K562 (cell line): ENCODE data around the gene TLN1. TPM values are rescaled to one million over a fixed set of nuclear protein-coding genes. Genes with fewer than 3 reads are reported as not detected.

Source experiments
- CCNT2 ChIP-seq: IDR thresholded peaks from 2 replicates; pipeline ENCODE4 v1.6.1; 2011; ENCODE audit warnings: borderline replicate concordance, low read depth, mild to moderate bottlenecking, moderate library complexity, mixed read lengths, low read length; ENCODE audit not compliant: insufficient read length; ENCODE audit errors: extremely low read depth
- CUX1 ChIP-seq: fragments of 200-800 bp; sonication (Bioruptor generic); IDR thresholded peaks from 2 replicates; pipeline ENCODE4 v1.6.1; 2016; ENCODE audit warnings: missing genetic modification characterization, missing compliant biosample characterization
- FOSL1 ChIP-seq: fragments of 200-800 bp; sonication (Bioruptor generic); conservative IDR thresholded peaks from 2 replicates; pipeline ENCODE4 v1.6.1; 2016; ENCODE audit warnings: missing genetic modification characterization, missing compliant biosample characterization
- RERE ChIP-seq: sonication (generic); formaldehyde crosslinking; IDR thresholded peaks from 2 replicates; pipeline ENCODE4 v1.8.0; 2023; ENCODE audit warnings: missing genetic modification reagents, mild to moderate bottlenecking, borderline replicate concordance
- RFX5 ChIP-seq: IDR thresholded peaks from 2 replicates; pipeline ENCODE4 v1.6.1; 2011; ENCODE audit warnings: low read depth, mild to moderate bottlenecking, improper control_type of control experiment, low read length
- TCF15 ChIP-seq: fragments of 250-450 bp; sonication (Bioruptor Pico); IDR thresholded peaks from 2 replicates; pipeline ENCODE4 v1.8.0; 2022; ENCODE audit warnings: moderate library complexity, mild to moderate bottlenecking, inconsistent platforms
- XRCC3 ChIP-seq: fragments of 450-650 bp; IDR thresholded peaks from 2 replicates; pipeline ENCODE4 v1.6.1; 2017; ENCODE audit warnings: mild to moderate bottlenecking, moderate library complexity
- ZKSCAN1 ChIP-seq: fragments of 150-350 bp; IDR thresholded peaks from 2 replicates; pipeline ENCODE4 v1.6.1; 2016; ENCODE audit warnings: low read depth, low read length
- ZNF253 ChIP-seq: fragments of 250-450 bp; sonication (Bioruptor Pico); conservative IDR thresholded peaks from 2 replicates; pipeline ENCODE4 v1.6.1; 2021; ENCODE audit warnings: mild to moderate bottlenecking
- ZNF830 ChIP-seq: fragments of 250-450 bp; sonication (Bioruptor Pico); IDR thresholded peaks from 2 replicates; pipeline ENCODE4 v1.5.0; 2021; ENCODE audit warnings: mild to moderate bottlenecking
- polyA plus RNA-seq, 8 experiments: library from polyadenylated mRNA; depleted of rRNA in 4 of 8; stranded (reverse) in 5 of 8; unstranded in 3 of 8; fragments of >200 nt; fragmentation: Nextera tagmentation in 2 of 8; fragmentation: Illumina TruSeq in 1 of 8; extraction: Ambion mirVana in 2 of 8; extraction: Trizol in 1 of 8; gene quantifications; 2 replicates each; pipeline versions ENCODE4 v1.2.1 to v1.2.3, GENCODE V29; 2011 to 2014; ENCODE audit warnings: inconsistent platforms in 1 of 8, missing spikeins in 1 of 8
- total RNA-seq, 7 experiments: library from RNA; depleted of rRNA in 6 of 7; stranded (reverse); fragments of >200 nt in 6 of 7; fragmentation: Illumina TruSeq in 2 of 7; extraction: Trizol in 2 of 7; gene quantifications; 2 replicates each; pipeline versions ENCODE4 v1.2.1 to v1.2.3, GENCODE V29; 2011 to 2021; ENCODE audit warnings: low replicate concordance in 1 of 7
- TF ChIP-seq, protein P1 (sequence below): conservative IDR thresholded peaks from 2 replicates; pipeline ENCODE4 v1.6.1; 2011; ENCODE audit warnings: low read depth, mild to moderate bottlenecking, low read length; ENCODE audit not compliant: control insufficient read depth
- TF ChIP-seq, protein P2 (sequence below): sonication (generic); formaldehyde crosslinking; IDR thresholded peaks from 2 replicates; pipeline ENCODE4 v1.8.1; 2023; ENCODE audit warnings: mild to moderate bottlenecking, missing genetic modification reagents

Gene TLN1
- total and polyA plus RNA-seq, 9 of the 15 experiments (the other 6 are each of a cell fraction or from before 2014, with no cell fraction given): 3.6 to 240 (median 54.8) TPM

DNA sequence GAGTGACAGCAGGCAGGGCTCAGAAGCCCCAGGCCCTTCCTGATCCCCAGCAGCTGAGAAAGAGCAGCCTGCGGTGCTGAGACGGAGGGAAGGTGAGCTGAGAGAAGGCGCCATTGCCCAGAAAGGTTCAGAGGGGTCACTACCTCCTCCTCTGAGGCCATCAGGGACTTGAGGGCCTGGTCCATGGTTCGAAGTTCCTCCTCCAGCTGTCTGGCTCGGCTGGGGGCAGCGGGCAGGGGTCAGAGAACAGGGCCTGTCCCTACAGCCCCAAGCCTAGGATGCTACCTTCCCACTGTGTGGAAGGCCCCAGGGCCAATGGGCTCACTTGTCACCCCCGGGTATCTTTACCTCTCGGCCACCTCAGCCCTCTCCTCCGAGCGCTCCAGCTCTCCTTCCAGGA is 47.1 kb downstream of the TLN1 start (continued):
- TF ChIP-seq CUX1 (CRISPR knock-in tag) (no peak), ZKSCAN1 (no peak), RFX5 (no peak), FOSL1 (tag) (no peak), TCF15 (CRISPR knock-in tag) (no peak), RERE (no peak), CCNT2 (no peak), XRCC3 (no peak), ZNF253 (CRISPR knock-in tag) (no peak), ZNF830 (no peak)
- TF ChIP-seq, protein P1, sequence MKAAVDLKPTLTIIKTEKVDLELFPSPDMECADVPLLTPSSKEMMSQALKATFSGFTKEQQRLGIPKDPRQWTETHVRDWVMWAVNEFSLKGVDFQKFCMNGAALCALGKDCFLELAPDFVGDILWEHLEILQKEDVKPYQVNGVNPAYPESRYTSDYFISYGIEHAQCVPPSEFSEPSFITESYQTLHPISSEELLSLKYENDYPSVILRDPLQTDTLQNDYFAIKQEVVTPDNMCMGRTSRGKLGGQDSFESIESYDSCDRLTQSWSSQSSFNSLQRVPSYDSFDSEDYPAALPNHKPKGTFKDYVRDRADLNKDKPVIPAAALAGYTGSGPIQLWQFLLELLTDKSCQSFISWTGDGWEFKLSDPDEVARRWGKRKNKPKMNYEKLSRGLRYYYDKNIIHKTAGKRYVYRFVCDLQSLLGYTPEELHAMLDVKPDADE: no peak
- TF ChIP-seq, protein P2, sequence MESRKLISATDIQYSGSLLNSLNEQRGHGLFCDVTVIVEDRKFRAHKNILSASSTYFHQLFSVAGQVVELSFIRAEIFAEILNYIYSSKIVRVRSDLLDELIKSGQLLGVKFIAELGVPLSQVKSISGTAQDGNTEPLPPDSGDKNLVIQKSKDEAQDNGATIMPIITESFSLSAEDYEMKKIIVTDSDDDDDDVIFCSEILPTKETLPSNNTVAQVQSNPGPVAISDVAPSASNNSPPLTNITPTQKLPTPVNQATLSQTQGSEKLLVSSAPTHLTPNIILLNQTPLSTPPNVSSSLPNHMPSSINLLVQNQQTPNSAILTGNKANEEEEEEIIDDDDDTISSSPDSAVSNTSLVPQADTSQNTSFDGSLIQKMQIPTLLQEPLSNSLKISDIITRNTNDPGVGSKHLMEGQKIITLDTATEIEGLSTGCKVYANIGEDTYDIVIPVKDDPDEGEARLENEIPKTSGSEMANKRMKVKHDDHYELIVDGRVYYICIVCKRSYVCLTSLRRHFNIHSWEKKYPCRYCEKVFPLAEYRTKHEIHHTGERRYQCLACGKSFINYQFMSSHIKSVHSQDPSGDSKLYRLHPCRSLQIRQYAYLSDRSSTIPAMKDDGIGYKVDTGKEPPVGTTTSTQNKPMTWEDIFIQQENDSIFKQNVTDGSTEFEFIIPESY: no peak
